Dermis blood vessel endothelial cell (primary cell): ENCODE data around the gene GSDMA. TPM values are rescaled to one million over a fixed set of nuclear protein-coding genes. Genes with fewer than 3 reads are reported as not detected.

Experiments used
- DNase-seq: peaks from one replicate; pipeline ENCODE4 v3.0.0; 2010
- total RNA-seq: library from RNA; depleted of rRNA; stranded (reverse); fragments of >200 nt; gene quantifications from 2 replicates; pipeline ENCODE4 v1.2.3, GENCODE V29; 2014

The GSDMA gene
- total RNA-seq: not detected in 2 replicates

GRCh38 chr17:39962642-39963220 is at the start of gene GSDMA:
GSDMA (plus strand) TSS chr17:39963004; CDS start chr17:39965688, 2,684 bp downstream.
- DNase-seq: no peak

- DNase-seq: no peak
Measured at GRCh38 chr17:39913989-39914388, 48.8 kb upstream of the GSDMA start.

- DNase-seq: no peak
Measured at GRCh38 chr17:39915559-39915958, 47.2 kb upstream of the GSDMA start.

DNA sequence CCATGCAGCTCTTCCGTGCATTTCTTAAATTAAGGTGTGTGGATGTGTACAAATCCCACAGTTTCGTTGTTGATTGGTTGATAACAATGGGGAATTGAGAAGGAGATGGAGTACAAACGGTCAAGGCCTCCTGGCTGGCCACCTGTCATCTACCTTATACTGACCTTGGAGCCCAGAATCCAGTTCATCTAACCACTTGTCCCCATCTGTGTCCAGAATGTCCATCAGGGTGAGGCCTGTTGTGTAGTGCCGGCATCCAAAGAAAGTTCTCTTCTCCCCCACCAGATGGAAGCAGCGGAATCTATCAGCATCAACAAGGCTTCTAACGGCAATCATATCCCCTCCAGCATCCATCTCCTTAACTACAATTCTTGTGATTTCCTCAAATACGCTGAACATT is 45.9 kb upstream of the GSDMA start:
- peak; percentile 13 for DNase-seq

- no peak for DNase-seq
Measured at GRCh38 chr17:39919087-39919683, 43.6 kb upstream of the GSDMA start.

DNA sequence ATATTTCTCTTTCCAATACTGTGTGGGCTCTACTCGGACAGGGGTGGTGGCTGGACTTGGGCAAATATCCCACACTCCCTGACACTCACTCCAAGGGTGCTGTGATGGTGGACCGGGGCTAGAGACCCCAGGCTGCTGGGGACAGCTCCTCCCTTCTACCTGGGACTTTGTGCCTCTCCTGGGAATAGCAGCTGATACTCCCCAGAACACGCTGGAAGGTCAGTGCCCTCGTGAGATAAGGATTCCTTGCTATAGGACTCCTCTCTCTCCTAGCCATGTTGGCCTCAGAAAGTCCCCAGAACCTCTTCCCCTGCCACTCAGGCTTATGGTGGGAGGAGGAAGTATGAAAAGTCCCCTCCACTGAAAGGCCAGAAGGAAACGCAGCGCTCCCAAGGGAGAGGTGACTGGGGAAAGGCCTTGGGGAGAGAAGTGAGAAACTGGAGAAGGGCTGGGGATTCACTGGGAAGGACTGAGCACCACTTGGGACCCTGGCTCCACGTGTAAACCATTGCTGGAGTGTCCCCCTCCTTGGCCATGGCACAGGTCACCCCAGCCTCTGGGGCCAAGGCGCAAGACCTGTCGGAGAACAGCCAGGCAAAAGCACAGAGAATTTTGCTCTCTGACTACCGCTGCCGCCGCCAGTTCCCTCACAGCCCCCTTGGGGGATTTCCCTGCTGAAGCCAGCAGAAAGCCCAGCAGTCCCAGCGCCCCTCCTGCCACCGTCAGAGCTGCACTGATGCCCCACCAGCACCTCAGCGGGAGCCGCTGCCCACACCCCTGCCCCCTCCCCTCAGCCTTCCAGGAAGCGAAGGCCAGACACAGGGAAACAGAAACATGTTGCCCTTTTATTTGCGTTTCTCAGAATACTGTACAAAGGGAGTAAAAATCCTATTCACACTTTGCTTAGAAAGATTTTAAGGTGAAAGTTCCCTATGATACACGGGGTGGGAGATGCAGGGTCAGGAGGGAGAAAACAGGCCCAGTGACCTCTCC is 42.3 kb upstream of the GSDMA start:
- DNase-seq: no peak

GRCh38 chr17:39921323-39921722 is 41.5 kb upstream of the GSDMA start:
- no peak for DNase-seq

- no peak for DNase-seq
Measured at GRCh38 chr17:39922006-39922405, 40.8 kb upstream of the GSDMA start.

DNA sequence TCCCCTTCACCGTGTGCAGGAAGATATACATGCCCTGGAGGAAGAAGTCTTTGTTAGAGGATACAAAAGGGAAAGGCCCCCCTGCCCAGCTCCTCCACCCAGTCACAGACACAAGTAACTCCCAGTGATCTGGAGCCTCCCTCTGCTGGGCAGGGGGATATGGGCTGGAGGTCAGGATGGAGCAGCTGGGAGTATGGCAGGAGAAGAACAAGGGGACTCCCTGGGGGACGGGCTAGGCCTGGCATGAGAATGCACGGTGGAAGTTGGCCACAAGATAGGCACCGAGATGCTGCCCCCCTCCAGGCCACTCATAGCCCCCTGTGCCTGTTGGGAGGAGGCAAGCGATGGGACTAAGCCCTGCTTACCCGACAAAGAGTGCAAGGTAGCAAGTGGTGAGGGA is 39.6 kb upstream of the GSDMA start:
- no peak for DNase-seq

DNA sequence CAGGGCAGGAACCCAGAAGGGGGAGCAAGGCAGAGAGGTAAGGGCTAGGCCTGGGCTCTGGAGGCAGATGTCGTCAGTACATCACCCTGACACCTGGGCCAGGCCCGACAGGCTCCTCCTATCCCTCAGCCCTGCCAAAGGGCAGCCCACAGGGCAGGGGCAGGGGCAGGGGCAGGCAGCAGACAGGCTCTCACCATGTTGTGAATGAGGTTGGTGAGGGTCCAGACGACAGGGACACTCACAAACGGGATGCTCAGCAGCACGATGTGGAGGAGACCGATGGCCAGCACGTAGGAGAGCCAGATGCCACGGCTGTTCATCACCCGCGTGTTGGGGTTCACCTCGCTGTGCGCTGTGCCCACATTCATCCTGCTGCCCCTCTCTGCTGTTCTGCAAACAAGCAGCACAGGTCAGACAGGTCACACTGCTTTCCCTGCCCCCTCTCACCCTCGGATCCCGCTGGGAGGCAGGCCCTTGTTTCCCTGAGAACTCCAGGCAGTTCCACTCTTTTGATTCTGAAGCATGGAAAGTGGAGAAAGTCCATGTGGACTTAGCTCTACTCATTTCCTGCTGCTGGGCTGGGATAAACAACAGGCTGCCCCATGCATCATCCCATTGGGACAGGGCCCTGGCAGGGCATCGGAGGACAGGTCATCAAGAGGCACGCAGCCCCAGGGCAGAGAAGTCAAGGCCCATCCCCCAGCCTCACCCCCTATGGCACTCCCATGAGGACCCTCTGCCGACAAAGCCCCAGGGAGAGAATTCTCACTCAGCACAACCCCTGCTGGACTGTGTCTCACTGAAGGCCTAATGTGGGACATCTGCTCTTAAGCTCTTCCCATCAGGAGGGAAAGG is 38.7 kb upstream of the GSDMA start:
- peak; percentile 58 for DNase-seq

GRCh38 chr17:39924691-39925055 is 38.1 kb upstream of the GSDMA start:
- DNase-seq: no peak

GRCh38 chr17:39925282-39926134 is 37.3 kb upstream of the GSDMA start:
- no peak for DNase-seq

DNA sequence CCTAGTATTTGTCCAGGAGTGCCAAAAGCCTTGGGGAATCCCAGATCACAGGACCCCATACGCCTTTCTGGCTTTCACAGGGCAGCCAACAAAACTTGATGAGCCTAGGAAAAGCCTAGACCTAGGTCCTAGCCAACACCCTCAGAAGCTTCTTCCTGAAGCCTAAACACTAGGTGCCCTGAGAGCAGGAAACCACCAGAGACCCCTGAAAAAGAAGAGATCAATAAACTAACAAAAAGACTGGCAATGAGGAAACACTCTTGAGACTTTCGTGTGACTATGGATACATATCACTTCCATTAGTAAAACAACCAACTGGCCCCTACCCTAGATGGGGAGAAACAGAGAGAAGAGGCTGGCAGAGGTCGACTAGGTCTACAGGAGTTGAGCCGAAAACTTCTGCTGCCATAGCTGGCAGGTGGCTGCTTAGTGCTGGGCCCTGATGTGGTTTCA is 36.6 kb upstream of the GSDMA start:
- no peak for DNase-seq

- DNase-seq: peak; percentile 31
Measured at GRCh38 chr17:39926588-39927100, 36.2 kb upstream of the GSDMA start.

GRCh38 chr17:39927101-39927928 is 35.5 kb upstream of the GSDMA start, which contains the start of the genes LRRC3C and ORMDL3:
LRRC3C (plus strand) TSS chr17:39927732; CDS start chr17:39941524, 13,792 bp downstream.
ORMDL3 (minus strand) TSS chr17:39927601; CDS start chr17:39924203, 3,398 bp downstream.
- peak; percentile 95 for DNase-seq

GRCh38 chr17:39927929-39928857 is 34.6 kb upstream of the GSDMA start:
- peak; percentile 41 for DNase-seq

DNA sequence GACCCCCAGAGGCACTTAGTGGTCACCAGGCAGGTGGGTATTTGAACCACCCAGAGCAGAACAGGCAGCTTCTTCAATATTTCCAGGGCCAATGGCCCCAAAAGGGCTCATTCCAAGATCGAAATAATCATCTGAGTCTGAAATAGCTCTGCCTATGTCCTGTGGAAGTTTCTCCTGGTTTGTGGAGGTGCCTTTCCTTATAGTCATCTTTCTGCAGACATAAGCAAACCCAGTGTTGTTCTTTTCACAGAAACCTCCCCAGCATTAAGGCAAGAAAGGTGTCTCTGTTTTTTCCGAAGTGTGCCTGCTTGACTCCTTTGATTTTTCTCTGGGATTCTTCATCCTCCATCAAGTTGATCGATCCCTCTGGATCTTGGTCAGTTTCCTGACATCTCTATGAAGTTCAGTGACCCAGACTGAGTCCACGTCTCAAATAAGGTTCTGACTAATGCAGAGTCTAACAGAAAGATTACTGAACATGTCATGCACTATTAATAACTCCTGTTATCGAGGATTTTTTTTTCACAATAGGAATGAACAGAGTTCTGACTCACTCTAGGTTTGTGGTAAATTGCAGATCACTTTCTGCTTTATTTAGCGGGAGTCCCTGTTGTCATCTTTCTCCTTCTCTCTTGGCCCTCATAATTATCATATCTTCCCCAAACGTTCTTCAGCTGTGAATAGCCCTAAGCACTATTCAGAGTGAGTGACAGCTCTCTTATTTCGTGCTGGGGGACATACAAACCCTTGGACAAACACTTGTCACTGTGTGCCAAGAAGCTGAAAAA is 33.8 kb upstream of the GSDMA start:
- DNase-seq: peak; percentile 87
